K562 (cell line): ENCODE measurements around the gene EML3. TPM values are rescaled to one million over a fixed set of nuclear protein-coding genes. Genes with fewer than 3 reads are reported as not detected.

ENCODE experiments used
- ARHGAP35 ChIP-seq: fragments of 450-650 bp; IDR thresholded peaks from 2 replicates; pipeline ENCODE4 v1.6.1; 2018; ENCODE audit not compliant: partially characterized antibody
- ATF4 ChIP-seq: fragments of 450-650 bp; formaldehyde crosslinking; IDR thresholded peaks from 2 replicates; pipeline ENCODE4 v1.4.0; 2022; ENCODE audit warnings: mild to moderate bottlenecking, moderate library complexity
- BCL6 ChIP-seq: fragments of 250-450 bp; sonication (Bioruptor Pico); IDR thresholded peaks from 2 replicates; pipeline ENCODE4 v1.4.0; 2020
- CHD4 ChIP-seq: fragments of 200-600 bp; sonication (generic); IDR thresholded peaks from 3 replicates; pipeline ENCODE4 v1.6.1; 2012; ENCODE audit warnings: low read depth, mild to moderate bottlenecking, mixed read lengths, low read length, inconsistent platforms; ENCODE audit not compliant: insufficient read depth, insufficient replicate concordance, poor library complexity, severe bottlenecking
- ELF1 ChIP-seq: fragments of 200-800 bp; sonication (Bioruptor generic); IDR thresholded peaks from 2 replicates; pipeline ENCODE4 v1.6.1; 2016; ENCODE audit warnings: missing genetic modification characterization, missing compliant biosample characterization
- GTF2B ChIP-seq: IDR thresholded peaks from 2 replicates; pipeline ENCODE4 v1.6.1; 2011; ENCODE audit not compliant: insufficient read length; ENCODE audit errors: extremely low read depth
- GTF3C2 ChIP-seq: IDR thresholded peaks from 3 replicates; pipeline ENCODE4 v1.6.1; 2011; ENCODE audit warnings: borderline replicate concordance, mild to moderate bottlenecking, moderate library complexity; ENCODE audit not compliant: insufficient read length; ENCODE audit errors: extremely low read depth
- HMG20A ChIP-seq: fragments of 450-650 bp; formaldehyde crosslinking; conservative IDR thresholded peaks from 2 replicates; pipeline ENCODE4 v1.4.0; 2020; ENCODE audit warnings: mild to moderate bottlenecking, mixed read lengths
- HMGXB4 ChIP-seq: sonication (generic); formaldehyde crosslinking; IDR thresholded peaks from 2 replicates; pipeline ENCODE4 v1.8.1; 2023; ENCODE audit warnings: mild to moderate bottlenecking, missing genetic modification reagents
- KLF1 ChIP-seq: fragments of 450-650 bp; IDR thresholded peaks from 2 replicates; pipeline ENCODE4 v1.6.1; 2016; ENCODE audit warnings: missing genetic modification characterization, missing compliant biosample characterization
- MCM5 ChIP-seq: fragments of 450-650 bp; IDR thresholded peaks from 2 replicates; pipeline ENCODE4 v1.6.1; 2016; ENCODE audit warnings: low read depth
- NCOA4 ChIP-seq: fragments of 450-650 bp; IDR thresholded peaks from 2 replicates; pipeline ENCODE4 v1.6.1; 2018; ENCODE audit warnings: mild to moderate bottlenecking; ENCODE audit not compliant: partially characterized antibody
- NFXL1 ChIP-seq: fragments of 450-650 bp; formaldehyde crosslinking; IDR thresholded peaks from 2 replicates; pipeline ENCODE4 v1.4.0; 2021; ENCODE audit warnings: mild to moderate bottlenecking
- PKNOX1 ChIP-seq: fragments of 450-650 bp; IDR thresholded peaks from 2 replicates; pipeline ENCODE4 v1.6.1; 2016
- SIN3A ChIP-seq, 2 experiments: fragments of 150-350 bp in 1 of 2; IDR thresholded peaks; 2 replicates each; pipeline ENCODE4 v1.6.1; 2011 to 2016; ENCODE audit warnings: borderline replicate concordance in 2 of 2, low read depth in 2 of 2, low read length in 2 of 2, mild to moderate bottlenecking in 2 of 2, moderate library complexity in 2 of 2; ENCODE audit not compliant: control insufficient read depth in 1 of 2
- STAT5B ChIP-seq: fragments of 250-450 bp; sonication (Bioruptor Pico); IDR thresholded peaks from 2 replicates; pipeline ENCODE4 v1.8.0; 2021; ENCODE audit warnings: mild to moderate bottlenecking, inconsistent platforms
- TFAM ChIP-seq: fragments of 250-450 bp; sonication (Bioruptor Pico); conservative IDR thresholded peaks from 2 replicates; pipeline ENCODE4 v1.5.0; 2021; ENCODE audit warnings: mild to moderate bottlenecking, moderate library complexity
- ZNF41 ChIP-seq: fragments of 250-450 bp; sonication (Bioruptor Pico); conservative IDR thresholded peaks from 2 replicates; pipeline ENCODE4 v1.4.0; 2020; ENCODE audit warnings: mild to moderate bottlenecking
- ZNF586 ChIP-seq: fragments of 450-650 bp; formaldehyde crosslinking; conservative IDR thresholded peaks from 2 replicates; pipeline ENCODE4 v1.4.0; 2020; ENCODE audit warnings: mild to moderate bottlenecking, moderate library complexity
- ZSCAN32 ChIP-seq: fragments of 450-650 bp; formaldehyde crosslinking; IDR thresholded peaks from 2 replicates; pipeline ENCODE4 v1.4.0; 2020; ENCODE audit warnings: mild to moderate bottlenecking, moderate library complexity
- polyA plus RNA-seq, 8 experiments: library from polyadenylated mRNA; depleted of rRNA in 4 of 8; stranded (reverse) in 5 of 8; unstranded in 3 of 8; fragments of >200 nt; fragmentation: Nextera tagmentation in 2 of 8; fragmentation: Illumina TruSeq in 1 of 8; extraction: Ambion mirVana in 2 of 8; extraction: Trizol in 1 of 8; gene quantifications; 2 replicates each; pipeline versions ENCODE4 v1.2.1 to v1.2.3, GENCODE V29; 2011 to 2014; ENCODE audit warnings: inconsistent platforms in 1 of 8, missing spikeins in 1 of 8
- total RNA-seq, 7 experiments: library from RNA; depleted of rRNA in 6 of 7; stranded (reverse); fragments of >200 nt in 6 of 7; fragmentation: Illumina TruSeq in 2 of 7; extraction: Trizol in 2 of 7; gene quantifications; 2 replicates each; pipeline versions ENCODE4 v1.2.1 to v1.2.3, GENCODE V29; 2011 to 2021; ENCODE audit warnings: low replicate concordance in 1 of 7

EML3 gene
- total and polyA plus RNA-seq, 9 of the 15 experiments (the other 6 are each of a cell fraction or from before 2014, with no cell fraction given): 0.32 to 90.5 (median 26.4) TPM

GRCh38 chr11:62611705-62612365 lies 740 bp downstream of the EML3 start (continued):
- TF ChIP-seq KLF1 (tag) (no peak), TFAM (CRISPR knock-in tag) (no peak), ZNF586 (CRISPR knock-in tag) (no peak), HMG20A (no peak), ELF1 (tag) (no peak), GTF2B (no peak), ARHGAP35 (peak; percentile 41), ATF4 (CRISPR knock-in tag) (no peak), NFXL1 (no peak), STAT5B (CRISPR knock-in tag) (no peak), BCL6 (CRISPR knock-in tag) (no peak), HMGXB4 (CRISPR knock-in tag) (peak; percentile 10; the same call in 1 of the 2 replicates), ZSCAN32 (no peak), PKNOX1 (peak; percentile 64; the same call in 1 of the 2 replicates), ZNF41 (CRISPR knock-in tag) (no peak), GTF3C2 (no peak), MCM5 (no peak), CHD4 (peak; percentile 46), SIN3A (IDR thresholded peaks at IDR 0.05; ENCODE audit: borderline replicate concordance in 2 of 2, control insufficient read depth in 1 of 2, low read depth in 2 of 2, low read length in 2 of 2) (0 out of 4 replicates have a peak, but pooled peaks have one; percentile 27 to 39), NCOA4 (no peak)
